ENCODE results near the gene MYO3B.

Gene MYO3B

DNA sequence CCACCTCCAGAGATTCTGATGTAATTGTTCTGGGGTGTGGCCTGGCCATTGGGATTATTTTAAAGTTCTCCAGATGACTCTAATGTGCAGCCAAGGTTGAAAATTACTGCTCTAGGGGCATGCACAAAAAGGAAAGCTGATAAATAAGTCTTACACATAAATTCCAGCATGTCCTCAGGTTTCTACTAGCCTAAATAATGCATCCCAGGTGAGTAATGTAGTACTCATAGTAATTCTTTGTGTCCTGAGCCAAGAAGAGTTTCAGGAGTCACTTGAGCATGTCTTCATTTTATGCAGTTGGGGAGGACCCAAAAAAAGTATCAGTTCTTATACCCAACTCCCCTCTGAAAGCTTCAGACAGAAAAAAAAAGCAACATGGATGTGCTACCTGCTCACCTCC lies 407.1 kb downstream of the MYO3B start:
- H3K36me3 ChIP-seq (ENCODE audit: control insufficient read depth in 2 of 2, insufficient read depth in 1 of 2, low read length in 2 of 2) = no peaks in the 10 kb centered on the region
- ChIA-PET CTCF (interaction anchor here (0.6 to 1.7 kb wide), 4 partner anchors 18 to 227 kb away, joined by 3 to 12 read pairs (median 4); no protein-coding TSS in a partner anchor), POLR2A (no interaction called here)
- H3K4me3 ChIP-seq (ENCODE audit: low read depth, low read length) = no peak overlapping the region
- H3K27ac ChIP-seq (ENCODE audit: extremely low read depth, low read depth, low read length) = no peak overlapping the region
- no peaks in the 10 kb centered on the region for H3K9me3 ChIP-seq (ENCODE audit: control insufficient read depth, insufficient read depth, low read depth, low read length)
- no peak for TF ChIP-seq BCL11A (tag by site-specific recombination; IDR thresholded peaks at IDR 0.05; ENCODE audit: low read depth)
- no peak for TF ChIP-seq ZNF202 (tag by site-specific recombination; IDR thresholded peaks at IDR 0.05; ENCODE audit: borderline replicate concordance)
- TF ChIP-seq KLF7 (tag by site-specific recombination; IDR thresholded peaks at IDR 0.05; ENCODE audit: borderline replicate concordance) = no peak
- no peak for TF ChIP-seq ZBTB49 (tag by site-specific recombination; IDR thresholded peaks at IDR 0.05; ENCODE audit: low read depth)
- TF ChIP-seq ZNF791 (tag by site-specific recombination; IDR thresholded peaks at IDR 0.05) = no peak
- no peak for TF ChIP-seq ZNF398 (tag by site-specific recombination; IDR thresholded peaks at IDR 0.05)
- TF ChIP-seq ZNF76 (tag by site-specific recombination; IDR thresholded peaks at IDR 0.05; ENCODE audit: borderline replicate concordance, low read depth) = no peak
- TF ChIP-seq ZNF558 (tag by site-specific recombination; IDR thresholded peaks at IDR 0.05) = no peak
- no peak for TF ChIP-seq SP3 (tag by site-specific recombination; IDR thresholded peaks at IDR 0.05)
- TF ChIP-seq ZSCAN23 (tag by site-specific recombination; IDR thresholded peaks at IDR 0.05) = no peak
- TF ChIP-seq, protein P1, sequence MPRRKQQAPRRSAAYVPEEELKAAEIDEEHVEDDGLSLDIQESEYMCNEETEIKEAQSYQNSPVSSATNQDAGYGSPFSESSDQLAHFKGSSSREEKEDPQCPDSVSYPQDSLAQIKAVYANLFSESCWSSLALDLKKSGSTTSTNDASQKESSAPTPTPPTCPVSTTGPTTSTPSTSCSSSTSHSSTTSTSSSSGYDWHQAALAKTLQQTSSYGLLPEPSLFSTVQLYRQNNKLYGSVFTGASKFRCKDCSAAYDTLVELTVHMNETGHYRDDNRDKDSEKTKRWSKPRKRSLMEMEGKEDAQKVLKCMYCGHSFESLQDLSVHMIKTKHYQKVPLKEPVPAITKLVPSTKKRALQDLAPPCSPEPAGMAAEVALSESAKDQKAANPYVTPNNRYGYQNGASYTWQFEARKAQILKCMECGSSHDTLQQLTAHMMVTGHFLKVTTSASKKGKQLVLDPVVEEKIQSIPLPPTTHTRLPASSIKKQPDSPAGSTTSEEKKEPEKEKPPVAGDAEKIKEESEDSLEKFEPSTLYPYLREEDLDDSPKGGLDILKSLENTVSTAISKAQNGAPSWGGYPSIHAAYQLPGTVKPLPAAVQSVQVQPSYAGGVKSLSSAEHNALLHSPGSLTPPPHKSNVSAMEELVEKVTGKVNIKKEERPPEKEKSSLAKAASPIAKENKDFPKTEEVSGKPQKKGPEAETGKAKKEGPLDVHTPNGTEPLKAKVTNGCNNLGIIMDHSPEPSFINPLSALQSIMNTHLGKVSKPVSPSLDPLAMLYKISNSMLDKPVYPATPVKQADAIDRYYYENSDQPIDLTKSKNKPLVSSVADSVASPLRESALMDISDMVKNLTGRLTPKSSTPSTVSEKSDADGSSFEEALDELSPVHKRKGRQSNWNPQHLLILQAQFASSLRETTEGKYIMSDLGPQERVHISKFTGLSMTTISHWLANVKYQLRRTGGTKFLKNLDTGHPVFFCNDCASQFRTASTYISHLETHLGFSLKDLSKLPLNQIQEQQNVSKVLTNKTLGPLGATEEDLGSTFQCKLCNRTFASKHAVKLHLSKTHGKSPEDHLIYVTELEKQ (tag by site-specific recombination; IDR thresholded peaks at IDR 0.05; ENCODE audit: borderline replicate concordance) = no peak
- no peak for TF ChIP-seq ZNF157 (tag by site-specific recombination; IDR thresholded peaks at IDR 0.05)
- TF ChIP-seq ZNF2 (tag by site-specific recombination; IDR thresholded peaks at IDR 0.05) = no peak
- TF ChIP-seq PRDM6 (tag by site-specific recombination; IDR thresholded peaks at IDR 0.05) = no peak
- TF ChIP-seq, protein P2, sequence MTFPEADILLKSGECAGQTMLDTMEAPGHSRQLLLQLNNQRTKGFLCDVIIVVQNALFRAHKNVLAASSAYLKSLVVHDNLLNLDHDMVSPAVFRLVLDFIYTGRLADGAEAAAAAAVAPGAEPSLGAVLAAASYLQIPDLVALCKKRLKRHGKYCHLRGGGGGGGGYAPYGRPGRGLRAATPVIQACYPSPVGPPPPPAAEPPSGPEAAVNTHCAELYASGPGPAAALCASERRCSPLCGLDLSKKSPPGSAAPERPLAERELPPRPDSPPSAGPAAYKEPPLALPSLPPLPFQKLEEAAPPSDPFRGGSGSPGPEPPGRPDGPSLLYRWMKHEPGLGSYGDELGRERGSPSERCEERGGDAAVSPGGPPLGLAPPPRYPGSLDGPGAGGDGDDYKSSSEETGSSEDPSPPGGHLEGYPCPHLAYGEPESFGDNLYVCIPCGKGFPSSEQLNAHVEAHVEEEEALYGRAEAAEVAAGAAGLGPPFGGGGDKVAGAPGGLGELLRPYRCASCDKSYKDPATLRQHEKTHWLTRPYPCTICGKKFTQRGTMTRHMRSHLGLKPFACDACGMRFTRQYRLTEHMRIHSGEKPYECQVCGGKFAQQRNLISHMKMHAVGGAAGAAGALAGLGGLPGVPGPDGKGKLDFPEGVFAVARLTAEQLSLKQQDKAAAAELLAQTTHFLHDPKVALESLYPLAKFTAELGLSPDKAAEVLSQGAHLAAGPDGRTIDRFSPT (tag by site-specific recombination; IDR thresholded peaks at IDR 0.05) = no peak
- TF ChIP-seq ZSCAN4 (tag by site-specific recombination; IDR thresholded peaks at IDR 0.05) = no peak
- H3K4me1 ChIP-seq (ENCODE audit: control insufficient read depth, insufficient read depth, low read length) = peaks cover 3% of the 10 kb centered on the region; the same call in 1 of the 2 replicates

Data from HEK293 (cell line).